RCC 7860 (cell line): ENCODE measurements around the gene GLB1L2.
"Not testable (repeated sequence)": the region's sequence is repeated elsewhere in the genome, so short reads cannot be mapped to it uniquely, and the experiment has no call there.

Source experiments
- DNase-seq: peaks from one replicate; pipeline ENCODE4 v3.0.0-alpha.2; 2015; ENCODE audit warnings: low spot score
- FAIRE-seq: peaks from 2 replicates; lab custom pipeline; 2012; peaks lifted over from hg19 to GRCh38; lab: Jason Lieb, UNC

Gene GLB1L2

DNA sequence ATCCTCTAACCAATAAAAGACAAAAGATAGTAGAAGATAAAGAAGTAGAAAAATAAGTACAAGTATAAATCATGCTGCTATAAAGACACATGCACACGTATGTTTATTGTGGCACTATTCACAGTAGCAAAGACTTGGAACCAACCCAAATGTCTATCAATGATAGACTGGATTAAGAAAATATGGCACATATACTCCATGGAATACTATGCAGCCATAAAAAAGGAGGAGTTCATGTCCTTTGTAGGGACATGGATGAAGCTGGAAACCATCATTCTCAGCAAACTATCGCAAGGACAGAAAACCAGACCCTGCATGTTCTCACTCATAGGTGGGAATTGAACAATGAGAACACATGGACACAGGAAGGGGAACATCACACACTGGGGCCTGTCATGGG is 10.4 kb upstream of the GLB1L2 start:
- not testable (repeated sequence) for FAIRE-seq, DNase-seq

GRCh38 chr11:134322553-134322952 is 9.2 kb upstream of the GLB1L2 start:
- no peak for FAIRE-seq

GRCh38 chr11:134328433-134328832 is 3.4 kb upstream of the GLB1L2 start:
- FAIRE-seq (no peak), DNase-seq (no peak)

More at GRCh38 chr11:134322553-134322952, 9.2 kb upstream of the GLB1L2 start:
- no peak for DNase-seq

DNA sequence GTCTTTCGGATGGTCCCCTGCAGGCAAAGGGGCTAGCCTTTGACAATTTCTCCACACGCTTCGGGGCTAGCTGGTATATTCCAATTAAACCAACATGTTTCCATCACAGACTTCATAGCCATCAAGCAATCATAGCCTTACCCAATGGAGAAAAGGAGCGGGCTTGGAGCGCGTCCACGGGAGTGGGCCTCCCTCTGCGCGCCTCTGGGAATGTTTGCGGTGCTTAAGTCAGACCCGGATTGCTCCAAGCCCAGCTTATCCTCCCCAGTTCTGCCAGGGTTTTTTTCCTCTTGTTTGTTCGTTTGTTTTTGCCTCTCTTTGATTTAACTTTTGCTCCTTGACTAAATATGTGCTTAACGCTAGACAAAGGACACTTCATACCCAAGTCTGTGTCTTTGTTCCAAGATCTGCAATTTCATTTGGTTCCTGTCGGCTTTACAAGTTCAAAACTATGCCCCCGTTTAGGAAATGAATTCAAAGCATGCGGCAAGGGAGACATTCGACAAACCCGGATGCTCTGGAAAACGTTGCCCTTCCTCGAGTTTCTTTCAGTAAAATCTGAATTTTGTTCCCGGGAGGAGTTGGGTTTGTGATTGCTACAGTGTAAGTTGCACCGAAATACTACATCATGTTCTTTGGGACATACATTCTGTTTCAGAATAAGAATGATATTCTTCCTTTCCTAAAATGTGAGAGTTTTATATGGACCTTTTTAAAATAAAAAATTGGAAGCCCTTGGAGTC is 1.0 kb upstream of the GLB1L2 start:
- no peak for DNase-seq

GRCh38 chr11:134332189-134332631 is 422 bp downstream of the GLB1L2 start:
- DNase-seq (no peak), FAIRE-seq (no peak)

More for the DNA sequence above, 1.0 kb upstream of the GLB1L2 start:
- no peak for FAIRE-seq

- FAIRE-seq (no peak), DNase-seq (no peak)
Measured at GRCh38 chr11:134332782-134333181, 994 bp downstream of the GLB1L2 start.

DNA sequence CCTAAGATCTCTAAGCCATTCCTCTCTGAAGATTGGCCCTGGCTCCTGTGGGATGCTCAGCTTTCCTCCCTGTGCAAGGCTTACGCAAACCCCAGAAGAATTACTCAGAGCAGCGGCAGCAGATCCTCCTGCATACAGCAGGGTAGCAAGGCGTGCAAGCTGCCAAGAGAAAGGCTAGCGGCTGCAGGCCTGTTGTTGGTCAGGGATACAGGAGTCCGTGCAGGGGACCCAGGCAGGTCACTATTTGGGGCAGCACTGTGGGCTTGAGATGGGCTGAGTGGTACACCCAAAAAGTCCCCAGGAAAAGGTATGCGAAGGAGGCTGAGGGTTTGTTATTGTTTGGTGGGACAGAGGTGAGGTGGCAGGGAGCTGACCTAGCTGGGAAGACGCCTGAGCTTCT is 1.5 kb downstream of the GLB1L2 start:
- DNase-seq (no peak), FAIRE-seq (no peak)

DNA sequence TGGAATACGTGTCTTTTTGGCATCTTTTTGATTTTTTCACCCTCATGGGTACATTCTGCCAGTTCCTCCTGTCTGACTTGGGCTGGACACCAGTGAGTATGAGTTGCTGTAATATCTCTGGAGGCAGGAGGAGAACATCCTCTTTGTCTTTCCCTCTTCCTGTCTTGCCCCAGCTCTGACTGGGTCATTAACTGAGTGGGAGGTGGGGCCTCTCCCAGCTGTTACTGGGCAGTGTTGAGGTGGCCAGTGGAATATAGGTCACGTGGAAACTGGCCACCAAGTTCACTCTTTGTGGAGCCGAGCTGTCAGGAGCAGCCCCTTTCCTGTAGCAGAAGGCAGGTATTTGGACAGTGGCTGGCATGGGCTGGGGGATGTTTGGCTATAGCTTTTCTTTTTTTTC is 2.2 kb downstream of the GLB1L2 start:
- DNase-seq, result no peak
- no peak for FAIRE-seq

DNA sequence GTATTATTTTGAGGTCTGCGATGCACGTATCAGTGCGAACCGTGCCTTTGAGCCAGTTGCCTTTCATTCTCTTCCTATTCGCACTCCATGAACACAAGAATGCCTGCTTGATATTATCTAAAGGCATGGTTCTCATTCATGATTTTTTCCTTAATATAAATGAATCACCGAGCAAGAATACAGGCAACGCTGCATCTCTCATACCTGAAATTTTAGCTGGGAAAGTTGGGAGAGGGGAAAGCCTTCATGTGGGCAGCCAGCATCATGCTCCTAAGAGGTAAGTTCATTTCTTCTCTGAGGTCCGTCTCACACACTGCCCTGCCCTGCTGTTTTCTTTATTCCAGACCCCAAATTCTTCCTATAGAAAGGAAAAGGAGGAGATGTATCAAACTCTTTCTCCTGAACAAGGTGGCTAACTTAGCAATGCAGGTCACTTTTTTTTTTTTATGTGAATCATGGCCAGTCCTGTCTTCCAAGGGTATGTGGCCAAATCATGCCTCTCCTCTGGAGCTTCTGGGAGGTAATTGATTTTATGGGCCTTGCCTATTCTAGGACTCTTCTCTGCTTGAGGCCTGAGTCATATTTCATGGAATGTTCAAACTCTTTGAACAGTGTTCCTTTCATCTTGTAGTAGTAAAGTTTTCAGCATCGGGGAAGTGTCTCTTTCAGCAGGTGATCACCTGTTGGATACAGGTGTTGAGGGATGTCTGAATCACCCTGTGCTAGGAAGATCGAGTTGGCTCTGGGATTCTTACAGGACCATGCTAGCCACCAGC is 3.2 kb downstream of the GLB1L2 start:
- DNase-seq (no peak), FAIRE-seq (no peak)

GRCh38 chr11:134337051-134337450 is 5.3 kb downstream of the GLB1L2 start:
- DNase-seq, result no peak
- no peak for FAIRE-seq

DNA sequence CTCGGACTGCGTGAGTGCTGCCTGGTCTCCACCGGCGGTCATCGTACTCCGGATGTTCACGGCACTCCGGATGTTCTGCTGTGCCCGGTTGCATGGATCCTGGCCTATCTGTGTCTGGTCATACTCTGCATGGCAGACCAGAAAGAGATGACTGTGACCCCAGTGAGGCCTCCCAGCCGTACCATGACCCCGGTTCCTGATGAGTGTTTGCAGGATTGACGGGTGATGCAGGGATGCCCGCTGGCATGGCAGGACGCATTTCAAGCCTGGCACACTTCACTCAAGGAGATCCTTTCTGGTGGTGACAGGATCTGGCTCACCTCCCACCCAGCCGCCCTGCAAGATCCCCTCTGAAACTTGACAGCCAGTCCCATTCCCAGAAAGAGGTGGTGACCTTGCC is 6.3 kb downstream of the GLB1L2 start:
- DNase-seq, result no peak
- no peak for FAIRE-seq

- DNase-seq (no peak), FAIRE-seq (no peak)
Measured at GRCh38 chr11:134338654-134339053, 6.9 kb downstream of the GLB1L2 start.

GRCh38 chr11:134339756-134340155 is 8.0 kb downstream of the GLB1L2 start:
- DNase-seq (no peak), FAIRE-seq (no peak)

DNA sequence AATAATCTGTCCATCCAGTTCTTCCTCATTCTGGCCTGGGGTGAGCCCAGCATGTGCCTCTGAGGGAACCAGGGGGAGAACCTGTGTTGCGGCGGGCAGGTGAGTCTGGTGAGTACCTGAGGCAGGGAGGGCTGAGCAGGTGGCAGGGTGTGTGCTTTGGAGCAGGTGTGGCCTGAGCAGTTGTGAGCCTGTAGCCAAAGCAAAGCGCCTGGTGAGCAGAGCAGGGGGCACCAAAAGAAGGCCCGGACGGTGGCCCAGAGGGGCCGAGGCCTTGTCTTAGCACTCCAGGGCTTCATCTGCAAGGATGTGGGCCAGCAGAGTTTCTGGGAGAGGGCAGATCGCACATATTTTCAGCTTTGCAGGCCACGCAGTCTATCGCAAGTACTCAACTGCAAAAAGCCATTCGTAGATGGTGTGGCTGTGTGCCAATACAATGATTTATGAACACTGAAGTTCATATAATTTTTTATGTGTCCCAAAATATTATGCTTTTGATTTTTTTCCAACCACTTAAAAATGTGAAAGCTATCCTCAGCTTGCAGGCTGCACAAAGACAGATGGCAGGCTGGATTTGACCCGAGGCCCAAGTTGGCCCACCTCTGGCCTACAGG is 8.7 kb downstream of the GLB1L2 start:
- no peak for FAIRE-seq
- DNase-seq, result no peak

DNA sequence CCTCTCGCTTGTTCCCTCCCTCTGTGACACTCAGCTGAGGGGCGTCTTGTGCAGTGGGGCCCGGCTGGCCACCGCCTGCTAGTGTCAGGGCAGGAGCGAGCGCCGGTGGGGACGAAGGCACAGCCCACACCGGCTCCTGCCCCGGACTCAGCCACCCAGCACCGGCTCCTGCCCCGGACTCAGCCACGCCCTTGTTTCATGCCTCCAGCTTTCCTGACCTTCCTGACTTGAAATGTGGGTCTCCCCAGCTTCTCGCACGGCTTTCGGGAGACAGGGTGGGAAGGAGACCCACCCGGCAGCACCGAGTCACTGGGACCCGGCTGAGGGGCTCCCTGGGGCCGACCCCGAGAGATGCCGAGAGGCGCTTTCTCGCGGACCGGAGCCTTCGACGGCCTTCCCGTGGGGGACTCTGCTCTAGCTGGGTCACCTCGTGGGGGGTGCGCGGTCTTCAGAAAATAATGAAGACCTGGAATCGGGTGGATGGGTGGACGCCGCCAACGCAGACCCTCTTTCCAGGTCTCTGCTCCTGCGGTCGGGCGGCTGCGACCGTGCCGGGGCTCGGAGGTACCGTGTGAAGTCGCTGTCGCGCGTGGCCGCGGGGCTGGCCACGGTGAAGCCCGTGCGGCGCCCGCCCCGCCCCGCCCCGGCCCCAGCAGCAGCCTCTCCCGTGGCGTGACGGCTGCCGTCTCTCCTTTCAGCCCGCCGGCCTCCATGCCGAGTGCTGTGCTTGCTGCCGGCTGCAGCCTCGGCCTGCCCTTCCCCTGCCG is 10.2 kb downstream of the GLB1L2 start:
- FAIRE-seq (no peak), DNase-seq (no peak)

DNA sequence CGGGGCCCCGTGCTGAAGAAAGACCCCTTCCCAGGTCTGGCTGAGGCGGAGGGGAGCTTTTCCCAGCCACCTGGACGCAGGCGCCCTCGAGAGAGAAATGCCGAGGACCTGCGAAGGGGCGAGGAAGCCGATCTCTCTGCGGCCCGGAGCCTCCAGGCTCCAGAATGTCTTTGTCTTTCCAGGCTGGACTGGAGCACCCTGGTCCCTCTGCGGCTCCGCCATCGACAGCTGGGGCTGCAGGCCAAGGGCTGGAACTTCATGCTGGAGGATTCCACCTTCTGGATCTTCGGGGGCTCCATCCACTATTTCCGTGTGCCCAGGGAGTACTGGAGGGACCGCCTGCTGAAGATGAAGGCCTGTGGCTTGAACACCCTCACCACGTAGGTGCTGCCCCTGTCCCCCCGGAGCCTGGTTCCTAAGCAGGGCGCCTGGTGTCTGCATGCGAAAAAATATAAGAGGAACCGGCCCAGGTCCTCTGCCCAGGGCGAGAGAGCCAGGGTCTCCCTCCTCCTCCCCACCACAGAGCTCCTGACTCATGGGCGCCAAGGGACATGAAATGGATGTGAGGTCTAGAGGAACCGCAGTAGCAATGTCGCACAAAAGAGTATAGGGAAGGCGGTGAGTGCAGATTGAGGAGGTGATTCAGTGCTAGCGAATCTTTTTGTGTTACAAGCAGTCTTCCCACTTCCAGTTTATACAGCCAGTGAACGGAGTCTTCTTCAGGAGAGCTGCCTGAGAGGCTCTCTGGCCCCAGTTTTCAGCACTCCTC is 11.0 kb downstream of the GLB1L2 start:
- FAIRE-seq, result no peak
- no peak for DNase-seq

- no peak for FAIRE-seq
- DNase-seq, result no peak
Measured at GRCh38 chr11:134343646-134344045, 11.9 kb downstream of the GLB1L2 start.

DNA sequence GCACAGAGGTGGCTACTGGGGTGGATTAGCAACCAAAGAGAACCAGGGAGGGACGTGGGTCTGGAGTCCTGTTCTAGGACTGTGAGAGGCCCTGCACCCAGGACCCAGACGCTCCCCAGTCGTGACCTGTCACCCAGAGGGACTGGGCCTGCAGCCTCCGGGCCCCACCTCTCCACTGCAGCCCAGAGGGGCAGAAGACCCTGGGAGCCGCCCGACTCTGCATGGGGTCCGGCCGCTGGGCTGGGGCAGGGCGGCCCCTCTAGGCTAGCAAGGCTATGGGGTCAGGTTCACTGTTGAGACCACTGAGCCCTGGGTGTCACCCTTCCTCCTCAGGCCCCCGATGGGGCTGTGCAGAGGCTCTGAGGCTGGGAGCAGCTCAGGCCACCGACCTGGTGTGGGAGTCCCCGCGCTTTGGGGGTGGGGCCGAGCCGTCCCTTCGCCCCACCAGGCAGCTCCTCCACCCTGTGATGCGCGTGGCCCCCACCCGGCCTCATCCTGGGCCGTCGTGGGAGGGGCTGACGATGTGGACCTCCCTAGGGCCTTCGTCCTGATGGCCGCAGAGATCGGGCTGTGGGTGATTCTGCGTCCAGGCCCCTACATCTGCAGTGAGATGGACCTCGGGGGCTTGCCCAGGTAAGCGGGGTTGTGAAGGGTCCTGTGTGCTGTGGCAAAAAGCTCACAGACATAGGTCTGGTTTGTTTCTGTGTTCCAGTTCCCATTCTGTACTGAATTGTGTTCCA is 12.9 kb downstream of the GLB1L2 start:
- not testable (repeated sequence) for DNase-seq, FAIRE-seq

DNA sequence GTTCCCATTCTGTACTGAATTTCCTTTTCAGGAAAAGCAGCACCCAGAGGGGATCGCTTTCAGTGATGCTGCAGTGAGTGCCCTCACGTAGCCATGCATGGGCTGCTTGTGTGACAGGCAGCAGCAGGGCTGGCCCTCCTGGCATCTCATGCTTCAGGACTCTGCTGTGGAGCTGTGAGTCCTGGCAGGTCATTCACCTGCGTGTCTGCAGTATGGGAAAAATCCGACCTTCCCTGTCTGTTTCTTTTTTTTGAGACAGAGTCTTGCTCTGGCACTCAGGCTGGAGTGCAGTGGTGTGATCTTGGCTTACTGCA is 13.4 kb downstream of the GLB1L2 start:
- no peak for FAIRE-seq

More for the DNA sequence above, 13.4 kb downstream of the GLB1L2 start:
- DNase-seq, result no peak
